Adrenal gland (tissue), 5 donors: ENCODE measurements around the gene ABHD6.

Source experiments
- POLR2A ChIP-seq, 2 donors: fragments of 450-650 bp; IDR thresholded peaks; one replicate each; pipeline ENCODE4 v1.6.1; 2017; ENCODE audit warnings: antibody characterized with exemption in 2 of 2, mild to moderate bottlenecking in 2 of 2, moderate library complexity in 1 of 2
- TF ChIP-seq, protein P1 (sequence below), 6 experiments: fragments of 450-650 bp in 4 of 6; fragments of 200-600 bp in 2 of 6; sonication (generic) in 1 of 6; IDR thresholded peaks; 1 replicate in 5 of 6; 2 replicates in 1 of 6; pipeline versions ENCODE4 v1.5.1 to v1.8.0; 2016 to 2021; ENCODE audit warnings: antibody characterized with exemption in 6 of 6, mild to moderate bottlenecking in 2 of 6, moderate library complexity in 1 of 6
- donor health status: DM: no; HTN: no; CAD: no.

DNA sequence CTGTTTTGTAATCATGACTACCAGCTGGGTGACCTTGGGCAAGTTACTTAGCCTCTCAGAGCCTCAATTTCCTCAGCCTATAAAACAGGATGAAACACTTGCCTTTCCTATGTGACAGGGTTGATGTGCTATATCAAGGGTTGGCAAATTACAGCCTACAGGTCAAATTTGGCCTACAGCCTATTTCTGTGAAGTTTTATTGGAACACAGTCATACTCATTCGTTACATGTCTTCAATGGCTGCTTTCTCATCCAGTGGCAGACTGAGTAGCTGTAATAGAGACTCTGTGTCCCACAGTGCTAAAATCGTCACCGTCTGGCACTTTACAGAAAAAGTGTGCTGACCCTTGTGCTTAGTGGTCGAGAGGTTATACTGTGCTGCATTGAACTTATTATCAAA lies 16.6 kb downstream of the ABHD6 start:
- TF ChIP-seq, protein P1, sequence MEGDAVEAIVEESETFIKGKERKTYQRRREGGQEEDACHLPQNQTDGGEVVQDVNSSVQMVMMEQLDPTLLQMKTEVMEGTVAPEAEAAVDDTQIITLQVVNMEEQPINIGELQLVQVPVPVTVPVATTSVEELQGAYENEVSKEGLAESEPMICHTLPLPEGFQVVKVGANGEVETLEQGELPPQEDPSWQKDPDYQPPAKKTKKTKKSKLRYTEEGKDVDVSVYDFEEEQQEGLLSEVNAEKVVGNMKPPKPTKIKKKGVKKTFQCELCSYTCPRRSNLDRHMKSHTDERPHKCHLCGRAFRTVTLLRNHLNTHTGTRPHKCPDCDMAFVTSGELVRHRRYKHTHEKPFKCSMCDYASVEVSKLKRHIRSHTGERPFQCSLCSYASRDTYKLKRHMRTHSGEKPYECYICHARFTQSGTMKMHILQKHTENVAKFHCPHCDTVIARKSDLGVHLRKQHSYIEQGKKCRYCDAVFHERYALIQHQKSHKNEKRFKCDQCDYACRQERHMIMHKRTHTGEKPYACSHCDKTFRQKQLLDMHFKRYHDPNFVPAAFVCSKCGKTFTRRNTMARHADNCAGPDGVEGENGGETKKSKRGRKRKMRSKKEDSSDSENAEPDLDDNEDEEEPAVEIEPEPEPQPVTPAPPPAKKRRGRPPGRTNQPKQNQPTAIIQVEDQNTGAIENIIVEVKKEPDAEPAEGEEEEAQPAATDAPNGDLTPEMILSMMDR (IDR thresholded peaks at IDR 0.05) = no peak
- no peak for TF ChIP-seq POLR2A (IDR thresholded peaks at IDR 0.05)
